SK-N-SH (cell line): Measurements from ENCODE around the gene CTCF. TPM values are rescaled to one million over a fixed set of nuclear protein-coding genes. Genes with fewer than 3 reads are reported as not detected.

Source experiments
- CTCF ChIA-PET: fragments of 300-600, 350-600 bp; formaldehyde crosslinking; extraction: SDS; loops from one replicate; lab custom pipeline; 2021; lab: Yijun Ruan, JAX
- POLR2A ChIA-PET: fragments of 350-600 bp; sonication (Branson Sonifier 250); formaldehyde crosslinking; extraction: SDS; loops from one replicate; lab custom pipeline; 2020; ENCODE audit warnings: antibody characterized with exemption, inconsistent platforms; lab: Yijun Ruan, JAX
- DNase-seq: peaks from one replicate; pipeline ENCODE4 v3.0.0; 2012
- H2AFZ ChIP-seq: fragments of 200-600 bp; sonication (generic); 2 replicates; pipeline ENCODE4 v1.8.1; 2016; ENCODE audit warnings: antibody characterized with exemption, mild to moderate bottlenecking, low read depth
- H3F3A ChIP-seq: fragments of 200-600 bp; sonication (generic); replicated peaks from 2 replicates; pipeline ENCODE3; 2016; ENCODE audit warnings: antibody characterized with exemption, mild to moderate bottlenecking; ENCODE audit not compliant: insufficient read depth
- H3K27ac ChIP-seq, 2 experiments: fragments of 200-500 bp in 1 of 2; fragments of 200-600 bp in 1 of 2; sonication (Bioruptor generic) in 1 of 2; sonication (generic), shearing (Covaris generic) in 1 of 2; 2 replicates each; pipeline versions ENCODE4 v1.5.1 to v1.6.1; 2014 to 2016; ENCODE audit warnings: low read depth in 2 of 2, inconsistent platforms in 1 of 2, low read length in 1 of 2, mild to moderate bottlenecking in 1 of 2, mixed read lengths in 1 of 2
- H3K27me3 ChIP-seq: fragments of 200-600 bp; sonication (generic), shearing (Covaris generic); 2 replicates; pipeline ENCODE4 v1.6.1; 2016; ENCODE audit warnings: mixed run types; ENCODE audit not compliant: insufficient read depth
- H3K36me3 ChIP-seq, 2 experiments: fragments of 200-500 bp in 1 of 2; fragments of 200-600 bp in 1 of 2; sonication (Bioruptor generic) in 1 of 2; sonication (generic) in 1 of 2; replicated peaks in 1 of 2; 2 replicates each; pipeline versions ENCODE3 to v1.5.1; 2014 to 2016; ENCODE audit warnings: low read length in 1 of 2, mild to moderate bottlenecking in 1 of 2; ENCODE audit not compliant: insufficient read depth in 2 of 2, control insufficient read depth in 1 of 2
- H3K4me1 ChIP-seq, 2 experiments: fragments of 200-500 bp in 1 of 2; fragments of 200-600 bp in 1 of 2; sonication (Bioruptor generic) in 1 of 2; sonication (generic), shearing (Covaris generic) in 1 of 2; 2 replicates each; pipeline versions ENCODE4 v1.5.1 to v1.6.1; 2014 to 2016; ENCODE audit warnings: low read depth in 1 of 2, low read length in 1 of 2, mixed run types in 1 of 2; ENCODE audit not compliant: insufficient read depth in 2 of 2, control insufficient read depth in 1 of 2
- H3K4me2 ChIP-seq: fragments of 200-600 bp; sonication (generic), shearing (Covaris generic); 2 replicates; pipeline ENCODE4 v1.6.1; 2017; ENCODE audit warnings: mixed run types
- H3K4me3 ChIP-seq, 2 experiments: fragments of 200-500 bp in 1 of 2; fragments of 200-600 bp in 1 of 2; sonication (Bioruptor generic) in 1 of 2; sonication (generic), shearing (Covaris generic) in 1 of 2; 2 replicates each; pipeline versions ENCODE4 v1.5.1 to v1.8.1; 2014 to 2016; ENCODE audit warnings: low read depth in 2 of 2, inconsistent platforms in 1 of 2, low read length in 1 of 2, mild to moderate bottlenecking in 1 of 2, mixed read lengths in 1 of 2, moderate library complexity in 1 of 2
- H3K79me2 ChIP-seq: fragments of 200-600 bp; sonication (generic); 2 replicates; pipeline ENCODE4 v1.8.1; 2017; ENCODE audit warnings: mild to moderate bottlenecking; ENCODE audit not compliant: insufficient read depth
- H3K9ac ChIP-seq: fragments of 200-600 bp; sonication (generic); 2 replicates; pipeline ENCODE4 v1.6.1; 2017; ENCODE audit warnings: mixed run types
- H3K9me2 ChIP-seq: fragments of 200-600 bp; sonication (generic); 2 replicates; pipeline ENCODE4 v1.6.1; 2017; ENCODE audit warnings: mixed run types
- H3K9me3 ChIP-seq: fragments of 200-600 bp; sonication (generic); 2 replicates; pipeline ENCODE4 v1.6.1; 2017; ENCODE audit warnings: mixed run types, mild to moderate bottlenecking, moderate library complexity
- H4K20me1 ChIP-seq: fragments of 200-600 bp; sonication (generic); 2 replicates; pipeline ENCODE4 v1.6.1; 2017; ENCODE audit warnings: mild to moderate bottlenecking, mixed run types; ENCODE audit not compliant: insufficient read depth
- CHD2 ChIP-seq: fragments of 150-350 bp; IDR thresholded peaks from 2 replicates; pipeline ENCODE4 v1.6.1; 2018; ENCODE audit warnings: low read length; ENCODE audit not compliant: partially characterized antibody
- ELF1 ChIP-seq: IDR thresholded peaks from 2 replicates; pipeline ENCODE4 v1.4.0; 2012
- EP300 ChIP-seq, 2 experiments: IDR thresholded peaks; 2 replicates each; pipeline versions ENCODE4 v1.4.0 to v1.6.1; 2012; ENCODE audit warnings: borderline replicate concordance in 1 of 2, low read depth in 1 of 2, low read length in 1 of 2
- GATA2 ChIP-seq: sonication (generic); formaldehyde crosslinking; IDR thresholded peaks from 2 replicates; pipeline ENCODE4 v1.5.0; 2020; ENCODE audit warnings: mild to moderate bottlenecking, missing genetic modification reagents
- JUND ChIP-seq: IDR thresholded peaks from 2 replicates; pipeline ENCODE4 v1.4.0; 2012
- NFIC ChIP-seq: IDR thresholded peaks from 2 replicates; pipeline ENCODE4 v1.4.0; 2012; ENCODE audit warnings: borderline replicate concordance
- RCOR1 ChIP-seq: fragments of 150-350 bp; IDR thresholded peaks from 2 replicates; pipeline ENCODE4 v1.6.1; 2017; ENCODE audit warnings: antibody characterized with exemption, low read length
- SIN3A ChIP-seq: IDR thresholded peaks from 2 replicates; pipeline ENCODE4 v1.6.1; 2012; ENCODE audit warnings: low read depth, mild to moderate bottlenecking, low read length, moderate library complexity, borderline replicate concordance
- TCF12 ChIP-seq: IDR thresholded peaks from 2 replicates; pipeline ENCODE4 v1.4.0; 2012
- WGBS: methylation state at CpG from one replicate; pipeline ENCODE4 v1.1.6; 2017; ENCODE audit warnings: low lambda C conversion rate; 5-methylcytosine and 5-hydroxymethylcytosine counted together
- polyA plus RNA-seq, 3 experiments: library from polyadenylated mRNA; depleted of rRNA; stranded (reverse); fragments of >200 nt; gene quantifications; 2 replicates each; pipeline ENCODE4 v1.2.3, GENCODE V29; 2012
- TF ChIP-seq, protein P1 (sequence below): IDR thresholded peaks from 2 replicates; pipeline ENCODE4 v1.6.1; 2012; ENCODE audit warnings: mild to moderate bottlenecking, low read depth, low read length, moderate library complexity
- TF ChIP-seq, protein P2 (sequence below): fragments of 150-350 bp; IDR thresholded peaks from 2 replicates; pipeline ENCODE4 v1.6.1; 2016; ENCODE audit warnings: mild to moderate bottlenecking, low read depth, low read length
- TF ChIP-seq, protein P3 (sequence below): IDR thresholded peaks from 2 replicates; pipeline ENCODE4 v1.4.0; 2012; ENCODE audit warnings: low read depth, borderline replicate concordance

CTCF gene
- polyA plus RNA-seq, 1 of the 3 experiments (the other 2 are of a cell fraction), result 19.6 TPM

DNA sequence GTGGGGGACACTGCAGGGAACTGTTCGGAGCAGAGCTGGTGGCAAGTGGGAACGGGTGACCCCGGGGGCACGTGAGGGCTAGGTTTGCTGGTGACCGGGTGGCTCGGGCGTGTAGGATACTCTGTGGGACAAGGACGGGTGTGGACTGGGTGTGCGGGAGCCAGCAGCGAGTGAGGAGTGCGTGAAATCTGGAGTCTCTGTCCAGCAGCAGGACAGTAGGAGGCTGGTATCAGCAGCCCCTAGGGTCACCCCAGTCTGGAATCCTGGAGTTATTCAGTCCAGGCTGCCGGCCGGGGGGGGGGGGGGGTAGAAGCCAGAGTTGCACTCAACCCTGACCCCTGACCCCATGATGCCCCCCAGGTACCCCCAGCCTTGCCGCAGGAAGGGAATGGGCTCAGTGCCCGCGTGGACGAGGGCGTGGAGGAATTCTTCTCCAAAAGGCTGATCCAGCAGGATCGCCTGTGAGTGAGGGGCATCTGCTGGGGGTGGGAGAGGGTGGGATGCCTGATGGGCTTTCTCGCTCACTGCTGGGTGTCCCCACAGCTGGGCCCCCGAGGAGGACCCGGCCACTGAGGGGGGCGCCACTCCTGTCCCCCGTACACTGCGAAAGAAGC lies 91.6 kb downstream of the CTCF start:
- no peak overlapping the region for H3K27ac ChIP-seq
- peak overlapping the region; percentile 64 to 82 for H3K4me3 ChIP-seq
- peaks cover 6% of the 10 kb centered on the region for H3K79me2 ChIP-seq
- peak overlapping the region; percentile 49; the same call in 1 of the 2 replicates for H3K9ac ChIP-seq
- no peaks in the 10 kb centered on the region for H3K9me3 ChIP-seq
- no peak overlapping the region for H2AFZ ChIP-seq
- H3K27me3 ChIP-seq, result no peaks in the 10 kb centered on the region
- H3K36me3 ChIP-seq, result peaks cover 0 to 13% of the 10 kb centered on the region in 2 experiments
- WGBS, result 23% methylated on average over 19 of the region's 25 CpGs
- ChIA-PET CTCF (interaction anchor here (0.9 to 6.6 kb wide), 4 partner anchors 9 to 132 kb away, joined by 3 to 43 read pairs (median 5); partner anchors contain the start of gene CARMIL2), POLR2A (interaction anchor here (0.6 to 1.0 kb wide), 2 partner anchors 110 to 406 kb away, joined by 3 to 4 read pairs; no protein-coding TSS in a partner anchor)
- H3K4me2 ChIP-seq, result peak overlapping the region; percentile 94
- DNase-seq, result no peak
- H3K4me1 ChIP-seq, result peaks cover 0 to 14% of the 10 kb centered on the region in 2 experiments; a peak in 1 of 4 replicates
- peaks cover 4% of the 10 kb centered on the region for H3F3A ChIP-seq
- TF ChIP-seq RCOR1 (no peak), ELF1 (no peak), SIN3A (no peak)
- TF ChIP-seq, protein P1, sequence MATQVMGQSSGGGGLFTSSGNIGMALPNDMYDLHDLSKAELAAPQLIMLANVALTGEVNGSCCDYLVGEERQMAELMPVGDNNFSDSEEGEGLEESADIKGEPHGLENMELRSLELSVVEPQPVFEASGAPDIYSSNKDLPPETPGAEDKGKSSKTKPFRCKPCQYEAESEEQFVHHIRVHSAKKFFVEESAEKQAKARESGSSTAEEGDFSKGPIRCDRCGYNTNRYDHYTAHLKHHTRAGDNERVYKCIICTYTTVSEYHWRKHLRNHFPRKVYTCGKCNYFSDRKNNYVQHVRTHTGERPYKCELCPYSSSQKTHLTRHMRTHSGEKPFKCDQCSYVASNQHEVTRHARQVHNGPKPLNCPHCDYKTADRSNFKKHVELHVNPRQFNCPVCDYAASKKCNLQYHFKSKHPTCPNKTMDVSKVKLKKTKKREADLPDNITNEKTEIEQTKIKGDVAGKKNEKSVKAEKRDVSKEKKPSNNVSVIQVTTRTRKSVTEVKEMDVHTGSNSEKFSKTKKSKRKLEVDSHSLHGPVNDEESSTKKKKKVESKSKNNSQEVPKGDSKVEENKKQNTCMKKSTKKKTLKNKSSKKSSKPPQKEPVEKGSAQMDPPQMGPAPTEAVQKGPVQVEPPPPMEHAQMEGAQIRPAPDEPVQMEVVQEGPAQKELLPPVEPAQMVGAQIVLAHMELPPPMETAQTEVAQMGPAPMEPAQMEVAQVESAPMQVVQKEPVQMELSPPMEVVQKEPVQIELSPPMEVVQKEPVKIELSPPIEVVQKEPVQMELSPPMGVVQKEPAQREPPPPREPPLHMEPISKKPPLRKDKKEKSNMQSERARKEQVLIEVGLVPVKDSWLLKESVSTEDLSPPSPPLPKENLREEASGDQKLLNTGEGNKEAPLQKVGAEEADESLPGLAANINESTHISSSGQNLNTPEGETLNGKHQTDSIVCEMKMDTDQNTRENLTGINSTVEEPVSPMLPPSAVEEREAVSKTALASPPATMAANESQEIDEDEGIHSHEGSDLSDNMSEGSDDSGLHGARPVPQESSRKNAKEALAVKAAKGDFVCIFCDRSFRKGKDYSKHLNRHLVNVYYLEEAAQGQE, result peak; percentile 89
- no peaks in the 10 kb centered on the region for H3K9me2 ChIP-seq
- H4K20me1 ChIP-seq, result peaks cover 6% of the 10 kb centered on the region; the same call in 1 of the 2 replicates

DNA sequence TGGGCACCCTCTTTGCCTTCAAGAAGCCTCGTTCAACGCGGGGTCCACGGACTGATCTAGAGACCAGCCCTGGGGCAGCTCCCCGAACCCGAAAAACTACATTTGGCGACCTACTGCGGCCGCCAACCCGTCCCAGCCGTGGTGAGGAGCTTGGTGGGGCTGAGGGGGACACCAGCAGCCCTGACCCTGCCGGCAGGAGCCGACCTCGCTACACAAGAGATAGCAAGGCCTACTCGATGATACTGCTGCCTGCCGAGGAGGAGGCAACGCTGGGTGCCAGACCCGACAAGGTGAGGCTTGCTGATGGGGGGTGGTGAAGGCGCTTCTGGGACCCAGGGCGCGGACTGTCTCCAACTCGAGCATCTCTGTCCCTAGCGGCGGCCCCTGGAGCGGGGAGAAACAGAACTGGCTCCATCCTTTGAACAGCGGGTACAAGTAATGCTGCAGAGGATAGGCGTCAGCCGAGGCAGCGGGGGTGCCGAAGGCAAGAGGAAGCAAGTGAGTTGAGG lies 92.1 kb downstream of the CTCF start:
- Histone ChIP-seq H3K27me3 (no peaks in the 10 kb centered on the region), H3K9ac (no peak overlapping the region), H3F3A (peaks cover 4% of the 10 kb centered on the region), H3K9me2 (no peaks in the 10 kb centered on the region), H3K4me1 (peaks cover 0 to 20% of the 10 kb centered on the region in 2 experiments; a peak in 1 of 4 replicates), H4K20me1 (peaks cover 7% of the 10 kb centered on the region; the same call in 1 of the 2 replicates), H3K79me2 (peaks cover 11% of the 10 kb centered on the region), H3K27ac (no peak overlapping the region), H2AFZ (no peak overlapping the region), H3K4me2 (peak overlapping the region; percentile 94; the same call in 1 of the 2 replicates), H3K9me3 (no peaks in the 10 kb centered on the region), H3K36me3 (peaks cover 0 to 13% of the 10 kb centered on the region in 2 experiments), H3K4me3 (no peak overlapping the region; a peak in 1 of 4 replicates)
- WGBS, result 84% methylated on average over 15 of the region's 30 CpGs
- DNase-seq, result no peak
- TF ChIP-seq JUND, result no peak
- TF ChIP-seq, protein P2, sequence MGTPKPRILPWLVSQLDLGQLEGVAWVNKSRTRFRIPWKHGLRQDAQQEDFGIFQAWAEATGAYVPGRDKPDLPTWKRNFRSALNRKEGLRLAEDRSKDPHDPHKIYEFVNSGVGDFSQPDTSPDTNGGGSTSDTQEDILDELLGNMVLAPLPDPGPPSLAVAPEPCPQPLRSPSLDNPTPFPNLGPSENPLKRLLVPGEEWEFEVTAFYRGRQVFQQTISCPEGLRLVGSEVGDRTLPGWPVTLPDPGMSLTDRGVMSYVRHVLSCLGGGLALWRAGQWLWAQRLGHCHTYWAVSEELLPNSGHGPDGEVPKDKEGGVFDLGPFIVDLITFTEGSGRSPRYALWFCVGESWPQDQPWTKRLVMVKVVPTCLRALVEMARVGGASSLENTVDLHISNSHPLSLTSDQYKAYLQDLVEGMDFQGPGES, result no peak
- no peak for TF ChIP-seq GATA2 (CRISPR knock-in tag)
- TF ChIP-seq NFIC, result no peak
- no peak for TF ChIP-seq CHD2
- TF ChIP-seq SIN3A, result no peak
- no peak for TF ChIP-seq TCF12
- TF ChIP-seq, protein P3, sequence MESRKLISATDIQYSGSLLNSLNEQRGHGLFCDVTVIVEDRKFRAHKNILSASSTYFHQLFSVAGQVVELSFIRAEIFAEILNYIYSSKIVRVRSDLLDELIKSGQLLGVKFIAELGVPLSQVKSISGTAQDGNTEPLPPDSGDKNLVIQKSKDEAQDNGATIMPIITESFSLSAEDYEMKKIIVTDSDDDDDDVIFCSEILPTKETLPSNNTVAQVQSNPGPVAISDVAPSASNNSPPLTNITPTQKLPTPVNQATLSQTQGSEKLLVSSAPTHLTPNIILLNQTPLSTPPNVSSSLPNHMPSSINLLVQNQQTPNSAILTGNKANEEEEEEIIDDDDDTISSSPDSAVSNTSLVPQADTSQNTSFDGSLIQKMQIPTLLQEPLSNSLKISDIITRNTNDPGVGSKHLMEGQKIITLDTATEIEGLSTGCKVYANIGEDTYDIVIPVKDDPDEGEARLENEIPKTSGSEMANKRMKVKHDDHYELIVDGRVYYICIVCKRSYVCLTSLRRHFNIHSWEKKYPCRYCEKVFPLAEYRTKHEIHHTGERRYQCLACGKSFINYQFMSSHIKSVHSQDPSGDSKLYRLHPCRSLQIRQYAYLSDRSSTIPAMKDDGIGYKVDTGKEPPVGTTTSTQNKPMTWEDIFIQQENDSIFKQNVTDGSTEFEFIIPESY, result no peak
- no peak for TF ChIP-seq EP300 (IDR thresholded peaks at IDR 0.05; ENCODE audit: borderline replicate concordance in 1 of 2, low read depth in 1 of 2, low read length in 1 of 2)
- CTCF ChIA-PET, result interaction anchor here (1.0 to 6.6 kb wide), 2 partner anchors 9 to 132 kb away, joined by 6 to 43 read pairs; partner anchors contain the start of gene CARMIL2
- POLR2A ChIA-PET, result no interaction called here
